T follicular helper cell (primary cell): ENCODE measurements around the gene ANKRD6.

Source experiments
- DNase-seq: peaks from one replicate; pipeline ENCODE4 v3.0.0-alpha.2; 2020; ENCODE audit warnings: low read depth

ANKRD6 gene

DNA sequence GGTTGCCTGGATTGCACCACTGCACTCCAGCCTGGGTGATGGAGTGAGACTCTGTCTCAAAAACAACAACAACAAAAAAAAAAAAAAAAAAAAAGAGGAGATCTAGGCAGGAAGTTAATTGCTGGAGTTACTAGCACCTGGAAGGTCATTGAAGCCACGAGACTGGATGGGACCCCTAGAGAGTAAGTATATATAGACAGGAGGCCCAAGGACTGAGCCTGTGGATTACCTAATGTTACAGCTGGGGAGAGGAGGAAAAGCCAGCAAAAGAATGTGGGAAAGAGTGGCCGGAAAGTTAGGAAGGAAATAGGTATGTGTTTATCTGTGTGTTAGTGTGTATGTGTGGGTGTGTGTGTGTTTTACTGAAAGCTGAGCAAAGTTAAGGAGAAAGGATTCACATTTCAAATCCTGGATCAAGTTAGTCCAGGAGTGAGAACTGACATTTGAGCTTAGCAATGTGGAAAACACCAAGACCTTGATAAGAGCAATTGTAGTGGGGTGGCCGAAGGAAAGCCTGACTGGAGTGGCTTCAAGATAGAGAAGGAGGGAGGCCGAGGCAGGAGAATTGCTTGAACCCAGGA is 38.4 kb downstream of the ANKRD6 start:
- DNase-seq, result no peak

DNA sequence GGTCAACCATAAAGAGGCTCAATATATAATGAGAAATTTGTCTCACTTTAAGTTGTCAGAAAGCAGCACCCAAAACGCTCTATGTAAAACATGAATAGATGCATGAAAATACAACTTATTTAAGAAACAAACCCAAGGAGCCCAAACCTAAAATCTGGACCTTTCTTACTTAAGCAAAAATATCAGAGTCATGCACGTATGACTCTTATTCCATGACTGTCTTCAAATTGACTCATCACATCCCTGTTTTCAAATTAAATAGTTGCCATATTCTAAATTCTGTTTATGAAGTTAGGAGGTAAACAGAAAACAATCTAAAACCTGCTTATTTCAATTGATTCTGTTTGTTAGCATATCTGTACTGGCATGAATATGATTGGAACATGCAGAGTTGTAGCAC is 42.1 kb downstream of the ANKRD6 start:
- DNase-seq, result no peak

DNA sequence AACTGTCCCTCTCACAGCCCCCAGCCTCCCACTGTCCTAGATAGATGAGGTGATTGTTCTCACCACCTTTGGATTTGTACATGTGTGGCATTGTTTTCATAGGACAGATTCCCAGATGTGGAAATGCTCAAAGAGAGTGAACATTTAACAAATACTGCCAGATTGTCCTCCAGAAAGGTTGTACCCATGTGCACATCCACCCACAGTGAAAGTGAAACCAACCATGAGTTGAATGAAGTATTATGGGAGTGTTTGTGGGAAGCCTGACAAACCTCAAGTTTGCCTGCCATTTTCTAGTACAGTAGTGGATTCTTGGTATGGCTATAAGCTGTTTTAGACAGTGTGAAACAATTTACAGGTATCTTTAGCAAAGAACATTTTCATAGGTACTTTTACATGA is 42.7 kb downstream of the ANKRD6 start:
- no peak for DNase-seq

DNA sequence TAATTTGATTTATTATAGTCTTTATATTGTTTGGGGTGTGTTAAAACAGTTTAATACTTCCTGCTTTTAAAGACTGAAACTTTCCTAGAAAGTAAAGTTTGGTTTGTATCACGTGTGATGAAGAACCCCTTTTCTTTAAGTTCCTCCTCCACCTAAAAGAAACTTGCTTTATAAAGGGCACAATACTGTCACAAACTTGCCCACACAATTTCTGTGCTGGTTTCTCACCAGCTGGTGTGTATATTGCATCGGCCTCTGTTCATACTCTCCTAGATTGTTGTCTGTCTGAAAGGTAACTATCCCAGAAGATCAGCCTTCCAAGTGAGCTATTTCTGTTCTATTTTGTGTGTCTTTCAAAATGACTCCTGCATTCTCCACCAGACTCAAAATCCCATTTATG is 46.9 kb downstream of the ANKRD6 start:
- no peak for DNase-seq

DNA sequence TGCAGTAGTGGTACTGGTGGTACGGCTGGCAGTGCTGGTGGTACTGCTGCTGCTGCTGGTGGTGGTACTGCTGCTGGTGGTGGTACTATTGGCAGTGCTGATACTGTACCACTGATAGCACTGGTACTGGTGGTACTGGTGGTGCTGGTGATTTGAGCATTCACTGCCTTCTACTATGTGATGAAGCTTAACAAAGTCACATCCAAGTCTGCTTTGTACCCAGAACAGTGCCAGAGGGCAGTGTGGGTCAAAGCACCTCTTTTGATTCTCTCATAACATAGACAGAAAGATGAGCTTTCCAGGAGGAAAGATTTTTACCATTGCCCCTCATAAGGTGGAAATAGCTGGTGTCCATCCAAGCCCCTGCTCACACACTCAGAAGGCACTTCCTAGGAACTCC is 48.7 kb downstream of the ANKRD6 start:
- no peak for DNase-seq

DNA sequence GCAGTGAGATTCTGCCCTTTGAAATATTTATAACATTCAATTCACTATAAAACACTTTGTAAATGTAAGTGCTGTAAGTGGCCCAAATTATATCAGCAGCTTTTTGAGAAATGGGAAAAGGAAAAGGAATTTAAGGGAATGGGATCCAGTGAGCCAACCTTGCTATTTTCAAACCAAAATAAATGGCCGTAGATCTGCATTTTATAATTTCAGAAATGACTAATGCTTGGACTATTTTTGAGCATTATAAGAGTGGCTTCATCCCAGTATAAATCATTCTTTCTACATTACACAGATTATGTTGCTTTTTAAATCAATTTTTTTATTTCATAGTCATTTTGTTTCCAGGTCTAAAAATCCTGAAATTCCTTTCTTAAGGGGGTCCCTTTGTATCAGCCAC is 49.2 kb downstream of the ANKRD6 start:
- no peak for DNase-seq

DNA sequence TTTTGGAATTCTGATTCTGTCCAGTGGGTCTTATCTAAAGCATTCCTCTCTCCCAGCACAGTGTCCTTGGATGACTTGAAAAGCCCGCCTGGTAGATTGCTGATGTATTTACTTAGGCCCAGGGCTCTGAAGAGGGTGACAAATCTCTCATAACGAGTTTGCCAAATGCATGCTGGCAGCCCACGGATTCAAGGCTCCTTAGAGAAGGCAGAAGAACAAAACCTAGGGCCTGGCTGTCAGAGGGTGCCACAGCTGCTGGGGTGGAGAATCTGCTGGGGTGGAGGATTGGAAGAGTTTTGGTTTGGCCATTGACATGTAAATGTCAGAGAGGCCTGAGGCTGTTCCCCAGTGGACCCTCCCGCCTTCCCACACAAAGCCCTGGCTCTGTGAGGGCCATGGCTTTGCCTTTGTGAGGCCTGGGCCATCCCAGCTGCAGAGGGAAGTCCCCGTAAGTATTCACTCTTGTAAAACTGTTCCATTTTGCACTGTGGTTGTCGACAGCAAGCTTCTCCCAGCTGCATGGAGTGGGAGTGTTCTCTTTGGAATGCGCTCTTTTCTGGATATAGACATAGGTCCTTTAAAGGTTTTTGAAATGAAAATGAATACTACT is 50.3 kb downstream of the ANKRD6 start:
- DNase-seq, result no peak

DNA sequence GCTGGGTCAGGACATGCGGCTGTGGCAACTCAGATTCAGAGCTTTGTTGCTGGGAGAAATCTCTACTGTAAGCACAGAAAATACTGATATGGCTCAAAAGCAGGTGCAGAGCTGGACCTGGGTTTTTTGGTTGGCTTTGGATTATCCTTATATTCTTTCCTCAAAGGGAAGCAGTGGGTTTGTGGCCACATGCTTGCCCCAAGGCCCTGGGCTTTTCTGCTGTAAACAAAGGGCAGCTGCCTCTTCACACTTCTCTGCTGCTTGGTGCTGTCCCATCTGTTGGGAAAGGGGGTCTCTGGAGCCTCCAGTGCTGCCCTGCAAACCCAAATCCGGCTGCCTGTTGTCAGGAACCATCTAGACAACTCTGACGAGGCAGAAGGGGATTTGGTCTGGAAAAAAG is 52.4 kb downstream of the ANKRD6 start:
- no peak for DNase-seq

DNA sequence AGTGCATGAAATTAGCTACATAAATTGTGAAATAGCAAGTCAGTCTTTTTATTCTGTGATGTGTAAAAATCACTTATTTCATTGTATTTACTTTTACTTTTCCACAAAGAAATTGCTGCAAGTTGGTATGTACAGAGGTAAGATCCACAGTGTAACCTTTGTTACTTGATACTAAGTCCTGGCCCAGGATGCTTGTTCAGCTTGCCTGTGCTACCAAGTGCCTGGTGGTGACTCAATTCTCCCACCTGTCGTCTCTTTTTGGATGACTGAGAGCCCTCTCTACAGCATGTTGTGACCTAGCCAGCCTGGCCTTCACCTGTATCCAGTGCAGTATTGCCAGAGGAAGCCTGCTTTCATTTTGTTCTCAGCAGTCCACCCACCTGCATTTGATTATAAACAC is 54.9 kb downstream of the ANKRD6 start:
- DNase-seq, result no peak

DNA sequence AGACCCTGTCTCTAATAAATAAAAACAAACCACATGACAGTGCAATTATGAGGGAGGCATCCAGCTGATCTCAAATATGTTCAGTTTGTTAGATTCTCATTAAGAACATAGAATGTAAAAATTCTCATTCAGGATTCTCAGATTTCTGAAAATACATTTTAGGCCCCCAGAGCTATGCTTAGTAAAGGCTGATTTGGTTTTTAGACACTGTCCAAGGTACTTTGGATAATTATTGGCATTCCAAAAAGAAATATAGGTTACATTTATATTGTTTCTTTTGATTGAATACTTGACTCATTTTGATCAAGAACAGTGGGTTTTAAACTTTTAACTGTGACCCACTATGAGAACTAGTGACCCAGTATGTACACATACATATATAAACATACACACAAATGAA is 55.5 kb downstream of the ANKRD6 start:
- no peak for DNase-seq

DNA sequence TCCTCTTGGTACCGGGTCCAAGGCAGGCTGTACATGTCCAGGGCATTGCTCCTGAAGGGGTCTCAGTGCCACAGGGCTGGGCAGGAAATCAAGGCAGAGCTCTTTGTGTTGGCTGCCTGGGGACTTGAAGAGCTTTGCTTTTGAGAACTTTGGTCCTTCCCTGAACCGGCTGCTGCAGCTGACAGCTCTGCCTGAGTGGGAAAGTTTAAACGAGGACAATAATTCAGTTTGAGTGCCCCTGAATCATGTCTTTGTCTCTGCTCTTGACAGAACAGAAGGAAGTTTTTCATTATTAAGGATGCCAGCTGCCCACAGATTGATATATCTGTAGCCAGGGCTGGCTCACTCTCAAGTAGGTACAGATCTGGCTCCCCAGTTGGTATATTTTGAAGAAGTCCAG is 56.1 kb downstream of the ANKRD6 start:
- no peak for DNase-seq

DNA sequence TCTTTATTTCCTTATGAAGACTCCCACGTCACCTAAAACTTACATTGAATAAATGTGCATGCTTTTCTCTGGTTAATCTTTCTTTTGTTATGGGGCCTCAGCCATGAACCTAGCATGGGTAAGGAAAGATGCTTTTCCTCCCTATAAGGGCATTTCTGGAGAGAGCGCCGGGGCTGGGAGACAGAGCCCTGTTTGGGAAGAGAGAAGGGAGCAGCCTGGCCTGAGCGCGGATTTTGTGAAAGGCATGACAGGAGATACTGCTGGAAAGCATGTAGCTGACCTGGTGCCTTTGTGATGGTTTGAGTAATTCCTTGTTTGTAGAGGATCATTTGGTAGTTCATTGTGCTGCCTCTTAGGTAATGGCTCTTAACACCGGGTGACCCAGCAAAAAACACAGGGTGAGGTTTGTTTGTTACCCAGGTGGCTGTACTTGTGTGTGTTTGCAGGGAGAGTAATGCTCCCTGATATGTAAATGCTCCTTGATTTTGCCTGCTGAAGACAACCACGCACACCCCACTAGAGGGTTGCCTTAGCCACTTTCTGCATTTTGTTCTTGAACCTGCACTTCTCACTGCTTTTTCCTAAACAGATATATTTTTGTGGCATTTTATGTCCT is 59.2 kb downstream of the ANKRD6 start:
- DNase-seq, result no peak

DNA sequence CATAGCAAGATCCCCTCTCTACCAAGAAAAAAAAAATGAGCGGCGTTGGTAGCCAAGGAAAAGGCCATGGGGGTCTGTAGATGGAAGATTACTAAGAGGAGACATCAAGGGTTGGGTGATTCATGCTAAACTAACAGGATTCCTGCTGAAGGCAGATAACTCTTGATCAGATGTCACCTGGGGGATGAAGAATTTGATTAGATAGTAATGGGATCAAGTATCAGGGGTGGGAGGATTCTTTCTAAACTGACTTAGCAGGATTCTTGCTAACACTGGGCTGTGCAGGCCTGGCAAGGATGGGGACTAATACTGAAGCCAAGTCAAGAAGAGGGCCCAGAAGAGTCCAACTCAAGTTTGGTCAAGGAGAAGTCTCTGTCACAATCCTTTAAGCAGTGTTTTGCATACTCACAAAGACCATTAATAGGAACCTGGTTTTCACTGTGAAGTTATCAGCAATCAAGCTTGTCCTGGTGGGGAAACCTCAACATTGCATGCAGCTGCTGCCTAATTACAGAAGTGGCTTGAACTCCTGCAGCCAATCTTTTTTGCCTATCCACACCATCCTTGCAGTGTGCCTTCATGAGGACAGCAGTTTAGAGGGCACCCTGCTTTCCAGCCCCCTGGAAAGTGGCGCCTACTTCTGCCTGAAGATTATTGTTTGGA is 61.3 kb downstream of the ANKRD6 start:
- no peak for DNase-seq

DNA sequence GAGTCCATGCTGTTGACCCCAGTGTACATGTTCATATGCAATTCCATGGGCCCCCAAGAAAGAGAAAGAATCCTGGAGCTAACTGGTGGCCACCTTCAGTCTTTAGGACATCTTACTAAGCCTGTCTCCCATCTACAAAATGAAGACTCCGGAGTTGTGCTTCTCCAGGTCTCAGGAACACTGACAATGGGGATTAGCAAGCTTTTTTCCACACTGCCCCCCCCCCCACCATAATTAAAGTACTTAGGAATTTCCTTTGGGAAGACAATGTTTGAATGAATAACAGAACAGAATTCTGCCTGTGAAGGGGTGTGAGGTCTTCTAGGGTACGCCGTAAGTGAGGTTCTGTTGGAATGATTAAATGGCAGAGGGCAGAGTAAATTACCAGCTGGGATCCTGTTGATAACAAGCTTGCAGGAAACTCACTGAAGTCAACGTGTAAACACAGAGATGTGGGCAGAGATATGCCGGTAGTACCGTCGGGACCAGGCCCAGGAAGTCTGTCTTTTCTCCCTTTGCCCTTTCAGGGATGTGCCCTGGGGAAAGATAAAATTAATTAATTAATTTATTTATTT is 63.1 kb downstream of the ANKRD6 start:
- no peak for DNase-seq

DNA sequence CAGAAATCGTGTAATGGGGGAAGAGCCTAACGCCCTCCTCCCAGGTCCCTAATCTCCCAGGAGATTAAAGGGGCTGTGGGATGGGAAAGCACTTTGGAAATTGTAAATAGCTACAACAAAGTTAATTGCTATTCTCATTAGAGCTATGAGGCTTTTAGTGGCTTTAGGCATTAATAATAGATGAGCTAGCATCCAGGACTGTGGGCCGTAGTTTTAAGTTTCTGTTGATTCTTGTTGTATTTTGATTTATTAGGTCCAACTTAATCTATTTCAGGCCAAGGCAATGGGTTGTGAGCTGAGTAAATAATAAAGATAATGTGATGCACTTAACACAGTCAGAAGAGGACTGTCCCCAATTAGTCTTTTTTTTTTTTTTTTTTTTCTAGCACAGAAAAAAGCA is 67.7 kb downstream of the ANKRD6 start:
- DNase-seq, result no peak

DNA sequence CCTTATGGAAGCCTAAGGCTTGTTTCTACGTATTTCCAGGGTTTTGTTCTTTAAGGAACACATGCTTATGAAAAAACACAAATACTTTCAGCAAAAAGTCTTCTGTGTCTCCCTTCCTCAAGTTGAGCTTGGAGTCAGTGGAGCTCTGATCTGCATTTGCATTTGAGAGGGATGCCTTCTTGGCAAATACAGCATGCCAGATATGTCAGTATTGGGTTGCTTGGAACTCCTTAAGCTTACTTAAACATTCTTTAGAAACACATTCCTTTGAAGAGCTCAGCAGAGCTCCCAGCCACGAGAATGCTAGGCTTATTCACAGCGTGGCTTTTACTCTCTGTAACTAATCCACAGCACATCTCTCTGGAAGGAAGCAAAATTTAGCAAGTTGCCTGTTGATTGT is 68.3 kb downstream of the ANKRD6 start:
- no peak for DNase-seq

DNA sequence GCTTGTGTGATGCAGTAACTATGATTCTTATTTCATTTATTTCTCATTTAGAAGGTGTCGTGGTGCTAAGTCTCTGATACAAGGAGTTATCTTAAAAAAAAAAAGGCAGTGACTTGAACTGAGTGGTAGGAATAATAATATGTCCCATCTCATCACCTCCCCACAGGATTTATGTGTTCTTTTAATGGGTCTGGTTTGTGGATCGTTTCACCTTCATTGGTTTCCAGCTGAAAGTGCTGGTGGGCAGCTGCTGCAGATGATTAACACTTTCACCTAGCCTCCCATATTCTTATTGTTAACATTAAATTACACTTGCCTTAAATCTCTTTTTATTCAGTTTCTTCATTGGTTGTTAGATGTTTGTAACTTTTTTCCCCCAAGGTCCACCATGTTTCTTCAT is 68.8 kb downstream of the ANKRD6 start:
- no peak for DNase-seq

DNA sequence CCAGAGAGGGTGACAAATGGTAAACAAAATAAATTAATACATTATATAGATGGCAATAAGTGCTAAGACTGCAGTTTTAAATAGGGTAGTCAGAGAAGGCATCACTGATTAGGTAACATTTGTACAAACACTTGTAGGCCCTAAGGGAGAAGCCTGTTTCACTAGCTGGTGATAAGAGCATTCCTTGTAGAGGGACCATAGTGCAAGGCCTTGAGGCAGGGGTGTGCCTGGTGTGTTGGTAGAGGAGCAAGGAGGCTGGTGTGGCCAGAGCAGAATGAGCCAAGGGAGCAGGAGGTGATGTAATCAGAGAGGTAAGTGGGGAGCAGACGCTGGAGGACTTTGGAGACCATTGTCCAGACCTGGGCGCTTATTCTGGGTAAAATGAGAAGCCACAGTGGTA is 70.7 kb downstream of the ANKRD6 start:
- DNase-seq, result no peak

DNA sequence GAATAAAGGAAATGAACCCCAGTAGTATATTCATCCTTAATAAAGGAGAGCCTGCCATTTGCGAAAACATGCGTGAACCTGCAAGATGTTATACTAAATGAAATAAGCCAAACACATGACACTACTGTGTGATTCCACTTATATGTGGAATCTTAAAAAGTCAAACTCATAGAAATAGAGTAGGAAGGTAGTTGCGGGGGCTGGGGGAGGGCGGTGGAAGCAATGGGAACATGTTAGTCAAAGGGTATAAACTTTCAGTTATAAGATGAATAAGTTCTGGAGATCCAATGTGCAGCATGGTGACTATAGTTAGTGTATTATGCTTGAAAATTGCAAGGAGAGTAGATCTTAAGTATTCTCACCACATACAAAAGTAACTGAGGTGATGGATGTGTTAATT is 72.9 kb downstream of the ANKRD6 start:
- DNase-seq, result no peak

DNA sequence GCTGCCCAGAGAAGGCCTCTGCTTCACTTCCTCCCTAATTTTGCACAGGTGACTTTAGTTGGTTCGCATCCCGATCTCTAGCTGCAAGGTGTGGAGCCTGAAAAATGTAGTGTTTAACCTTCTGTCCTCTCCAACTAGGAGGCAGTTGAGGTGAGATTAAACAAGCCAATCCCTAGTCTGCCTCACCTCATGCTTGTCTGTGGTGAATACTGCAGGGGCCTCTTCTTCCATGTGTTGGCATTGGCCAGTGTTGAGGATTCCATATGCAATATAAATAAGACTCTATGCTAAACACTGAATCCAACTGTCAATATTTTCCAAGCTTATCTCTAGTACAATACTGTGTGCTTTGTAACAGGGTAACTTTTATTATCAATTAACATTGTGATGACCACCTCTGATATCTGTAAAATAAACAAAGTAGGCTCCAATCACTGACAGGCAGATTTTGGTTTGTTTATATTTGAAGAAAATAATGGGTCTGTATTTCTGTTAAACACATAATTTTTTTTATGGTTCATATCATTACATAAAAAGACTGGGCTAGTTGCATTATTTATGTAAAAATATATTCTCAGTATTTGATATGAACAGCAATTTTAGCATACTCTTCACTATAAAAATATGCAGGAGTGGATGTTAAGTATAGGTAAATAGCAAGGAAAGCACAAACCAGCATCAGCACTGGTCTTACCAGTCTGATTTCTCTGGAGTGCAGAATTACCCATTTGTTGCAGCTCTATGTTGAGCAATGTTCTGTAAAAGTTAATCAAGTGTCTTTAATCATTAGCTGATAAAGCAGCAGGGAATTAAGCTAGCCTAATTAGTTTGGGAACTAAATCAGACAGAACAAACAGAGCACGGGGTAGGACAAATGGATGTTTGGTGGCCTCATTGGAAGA is 74.0 kb downstream of the ANKRD6 start:
- no peak for DNase-seq

DNA sequence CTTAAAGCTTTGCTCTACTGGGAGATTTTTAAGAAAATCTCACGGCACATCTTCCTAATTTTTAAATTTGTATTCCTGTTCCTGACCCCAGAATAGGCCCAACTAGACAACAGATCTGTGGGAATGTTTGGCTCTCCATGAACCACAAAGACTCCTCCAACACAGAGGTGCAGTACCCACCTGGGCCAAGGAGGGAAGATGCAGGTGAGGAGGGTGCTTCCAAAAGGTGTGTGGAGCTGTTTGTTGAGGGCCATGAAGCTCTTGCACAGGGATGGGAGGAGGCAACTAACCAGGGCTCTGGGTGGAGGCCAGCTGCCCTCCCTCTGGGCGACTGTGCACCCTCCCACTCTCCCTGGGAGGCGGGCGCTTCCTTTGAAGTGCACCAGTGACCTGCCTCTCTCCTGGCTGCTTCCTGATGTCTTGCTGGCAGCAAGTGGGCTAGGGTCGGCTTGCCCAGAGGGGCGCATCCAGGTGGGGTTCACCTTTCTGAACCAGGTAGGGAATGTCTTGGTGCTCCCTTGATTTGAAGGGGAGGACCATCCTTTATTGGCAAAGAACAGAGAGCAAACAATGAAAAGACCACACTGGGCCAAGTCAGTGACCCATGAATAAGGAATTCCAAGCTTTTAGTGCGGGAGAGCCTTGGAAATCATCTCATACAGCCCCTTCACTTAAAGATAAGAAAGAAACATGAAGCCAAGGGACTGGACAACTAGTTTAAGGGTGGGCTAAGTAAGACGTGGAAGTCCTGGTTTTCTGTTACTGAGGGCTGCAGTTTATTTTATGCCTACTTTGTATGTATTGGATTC is 76.0 kb downstream of the ANKRD6 start:
- DNase-seq, result no peak
